Gastrocnemius medialis (tissue), 4 donors: ENCODE data around the gene CRISPLD2.

ENCODE experiments used
- CTCF ChIP-seq, 5 experiments: fragments of 450-650 bp in 3 of 5; fragments of 200-600 bp in 2 of 5; sonication (generic) in 2 of 5; IDR thresholded peaks in 4 of 5; conservative IDR thresholded peaks in 1 of 5; 1 replicate in 4 of 5; 2 replicates in 1 of 5; pipeline ENCODE4 v1.5.1; 2016 to 2019; ENCODE audit warnings: antibody characterized with exemption in 5 of 5, mild to moderate bottlenecking in 3 of 5, moderate library complexity in 3 of 5
- POLR2A ChIP-seq, 2 donors: fragments of 450-650 bp; IDR thresholded peaks; one replicate each; pipeline ENCODE4 v1.6.1; 2017; ENCODE audit warnings: antibody characterized with exemption in 2 of 2, mild to moderate bottlenecking in 2 of 2, moderate library complexity in 2 of 2

GRCh38 chr16:84886497-84887090 is 66.8 kb downstream of the CRISPLD2 start:
- TF ChIP-seq CTCF (IDR thresholded peaks at IDR 0.05 in 4 of 5, conservative IDR thresholded peaks at IDR 0.05 in 1 of 5), result no peak
- no peak for TF ChIP-seq POLR2A (IDR thresholded peaks at IDR 0.05)
